Loucy (cell line): ENCODE measurements around the gene WNK1.

ENCODE experiments used
- EZH2phosphoT487 ChIP-seq: fragments of 200-600 bp; IDR thresholded peaks from 2 replicates; pipeline ENCODE4 v1.6.1; 2018; ENCODE audit warnings: antibody characterized with exemption, mild to moderate bottlenecking, moderate library complexity, borderline replicate concordance
- TF ChIP-seq, protein P1 (sequence below): fragments of 200-600 bp; sonication (generic); conservative IDR thresholded peaks from 2 replicates; pipeline ENCODE4 v1.5.1; 2014; ENCODE audit warnings: mild to moderate bottlenecking, antibody characterized with exemption, low read length

DNA sequence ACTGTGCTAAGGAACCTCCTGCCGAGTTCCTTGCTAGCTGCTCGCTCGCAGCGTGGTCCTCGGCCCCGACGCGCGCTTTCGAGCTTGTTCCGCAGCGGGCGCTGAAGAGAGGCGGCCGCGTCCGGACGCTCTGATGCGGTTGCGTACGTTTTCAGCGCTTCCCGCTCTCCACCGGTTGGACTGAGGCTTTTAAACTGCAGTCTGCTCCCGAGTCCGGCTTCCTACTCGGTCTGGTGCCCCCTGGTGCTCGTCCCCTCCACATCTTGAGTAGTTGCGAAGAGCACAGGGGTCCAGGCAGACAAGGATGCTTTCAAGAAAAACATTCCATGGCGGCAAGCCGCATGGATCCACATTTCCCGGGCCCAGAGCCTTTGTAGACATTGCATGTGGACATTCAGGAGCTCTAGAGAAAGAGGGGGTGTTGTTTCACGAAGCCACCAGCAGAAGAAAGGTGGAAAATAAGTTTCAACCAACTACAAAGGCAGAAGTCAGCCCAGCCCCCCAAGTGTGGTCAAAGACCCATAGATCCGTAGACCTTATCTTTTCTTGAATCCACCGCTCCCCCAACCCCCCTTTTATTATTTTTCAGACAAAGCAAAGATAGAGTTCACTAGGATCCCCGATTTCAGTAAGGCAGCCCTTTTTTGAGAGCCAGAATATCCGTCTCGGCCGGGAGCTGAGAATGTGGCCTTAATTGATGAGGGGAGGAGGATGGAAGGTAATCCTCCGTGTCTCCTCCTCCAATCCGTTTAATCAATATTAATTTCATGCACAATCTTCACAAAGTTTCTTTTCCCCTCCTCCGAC lies 984 bp upstream of the WNK1 start:
- TF ChIP-seq, protein P1, sequence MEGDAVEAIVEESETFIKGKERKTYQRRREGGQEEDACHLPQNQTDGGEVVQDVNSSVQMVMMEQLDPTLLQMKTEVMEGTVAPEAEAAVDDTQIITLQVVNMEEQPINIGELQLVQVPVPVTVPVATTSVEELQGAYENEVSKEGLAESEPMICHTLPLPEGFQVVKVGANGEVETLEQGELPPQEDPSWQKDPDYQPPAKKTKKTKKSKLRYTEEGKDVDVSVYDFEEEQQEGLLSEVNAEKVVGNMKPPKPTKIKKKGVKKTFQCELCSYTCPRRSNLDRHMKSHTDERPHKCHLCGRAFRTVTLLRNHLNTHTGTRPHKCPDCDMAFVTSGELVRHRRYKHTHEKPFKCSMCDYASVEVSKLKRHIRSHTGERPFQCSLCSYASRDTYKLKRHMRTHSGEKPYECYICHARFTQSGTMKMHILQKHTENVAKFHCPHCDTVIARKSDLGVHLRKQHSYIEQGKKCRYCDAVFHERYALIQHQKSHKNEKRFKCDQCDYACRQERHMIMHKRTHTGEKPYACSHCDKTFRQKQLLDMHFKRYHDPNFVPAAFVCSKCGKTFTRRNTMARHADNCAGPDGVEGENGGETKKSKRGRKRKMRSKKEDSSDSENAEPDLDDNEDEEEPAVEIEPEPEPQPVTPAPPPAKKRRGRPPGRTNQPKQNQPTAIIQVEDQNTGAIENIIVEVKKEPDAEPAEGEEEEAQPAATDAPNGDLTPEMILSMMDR: peak; percentile 79
- TF ChIP-seq EZH2phosphoT487: no peak
